ENCODE data around the gene RHOBTB3. TPM values are rescaled to one million over a fixed set of nuclear protein-coding genes. Genes with fewer than 3 reads are reported as not detected.

The RHOBTB3 gene
- total RNA-seq, 1 experiment from 2014 or later: 84.3 TPM

DNA sequence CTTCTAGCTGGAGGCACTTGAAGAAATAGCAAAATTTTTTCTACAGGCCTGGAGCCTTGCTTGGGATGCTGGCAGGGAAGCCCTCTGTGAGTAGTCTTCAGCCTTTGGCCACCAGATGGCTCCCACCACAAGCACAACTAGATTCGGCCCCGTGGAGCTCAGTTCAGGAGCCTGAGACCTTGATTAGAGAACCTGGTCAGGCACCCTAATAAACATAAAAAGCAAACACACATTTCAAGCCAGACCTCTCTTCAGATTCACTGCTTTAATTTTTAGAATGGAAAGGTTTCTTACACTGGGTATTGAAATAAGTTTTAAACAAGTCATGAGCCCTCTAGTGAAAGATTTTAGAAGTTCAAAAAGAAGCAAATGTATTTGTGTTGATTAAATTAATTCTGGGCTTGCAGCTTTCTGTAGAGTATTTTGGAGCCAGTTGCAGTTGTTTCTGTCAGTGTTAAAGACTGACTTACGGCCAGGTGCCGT is 50.0 kb downstream of the RHOBTB3 start:
- no peak overlapping the region for H3K4me3 ChIP-seq (replicated peaks in 1 of 2; ENCODE audit: low read depth in 1 of 2, low read length in 2 of 2)
- H3K9me2 ChIP-seq (ENCODE audit: insufficient read depth): no peaks in the 10 kb centered on the region
- ChIA-PET POLR2A (interaction anchor here (1.3 to 1.9 kb wide), 2 partner anchors 41 to 134 kb away, joined by 5 to 7 read pairs; partner anchors contain the start of genes GLRX and RFESD), RAD21 (ENCODE audit: low non-redundant PET in 1 of 2, low total read pairs in 2 of 2, uncharacterized antibody in 2 of 2, unreplicated experiment in 2 of 2) (interaction anchor here in 1 of 2 experiments (0.7 to 1.0 kb wide), 6 partner anchors 41 to 137 kb away, joined by 3 to 6 read pairs (median 4); partner anchors contain the start of genes GLRX and RFESD), CTCF (interaction anchor here (0.7 to 2.1 kb wide), 37 partner anchors 8 to 814 kb away, joined by 3 to 30 read pairs (median 4); partner anchors contain the start of genes GLRX and RFESD)
- no TSS peak for BruUV-seq (replicated peaks)
- ATAC-seq (peak; percentile 99), DNase-seq (ENCODE audit: low read depth, low spot score) (peak; percentile 62)
- no peak overlapping the region for H3K27ac ChIP-seq (ENCODE audit: low read depth, low read length)
- intact Hi-C loops (cut with micrococcal nuclease): loop anchor here (1.0 kb wide), 3 partner anchors 66 to 555 kb away; no protein-coding TSS in a partner anchor
- no peak overlapping the region for H3K9ac ChIP-seq (ENCODE audit: low read length)
- H3K4me2 ChIP-seq (ENCODE audit: low read length): no peak overlapping the region
- peaks cover 0 to 3% of the 10 kb centered on the region in 2 experiments; a peak in 1 of 4 replicates for H3K36me3 ChIP-seq (ENCODE audit: control insufficient read depth in 1 of 2, insufficient read depth in 2 of 2, low read length in 2 of 2)
- H4K20me1 ChIP-seq (ENCODE audit: insufficient read depth): no peaks in the 10 kb centered on the region
- no peaks in the 10 kb centered on the region for H3K79me2 ChIP-seq (ENCODE audit: insufficient read depth, low read length)
- TF ChIP-seq SRF (IDR thresholded peaks at IDR 0.05; ENCODE audit: low read depth) (no peak), EZH2 (IDR thresholded peaks at IDR 0.05) (no peak), EGR1 (IDR thresholded peaks at IDR 0.05; ENCODE audit: low read depth) (no peak), ZFX (IDR thresholded peaks at IDR 0.05) (no peak), TCF7L2 (IDR thresholded peaks at IDR 0.05; ENCODE audit: borderline replicate concordance, extremely low read depth, insufficient read depth, insufficient read length) (no peak), YY1 (IDR thresholded peaks at IDR 0.05; ENCODE audit: extremely low read depth, insufficient replicate concordance, low read depth, low read length) (peak; percentile 42), RAD21 (IDR thresholded peaks at IDR 0.05; ENCODE audit: low read depth) (peak; percentile 94)
- TF ChIP-seq, protein P1, sequence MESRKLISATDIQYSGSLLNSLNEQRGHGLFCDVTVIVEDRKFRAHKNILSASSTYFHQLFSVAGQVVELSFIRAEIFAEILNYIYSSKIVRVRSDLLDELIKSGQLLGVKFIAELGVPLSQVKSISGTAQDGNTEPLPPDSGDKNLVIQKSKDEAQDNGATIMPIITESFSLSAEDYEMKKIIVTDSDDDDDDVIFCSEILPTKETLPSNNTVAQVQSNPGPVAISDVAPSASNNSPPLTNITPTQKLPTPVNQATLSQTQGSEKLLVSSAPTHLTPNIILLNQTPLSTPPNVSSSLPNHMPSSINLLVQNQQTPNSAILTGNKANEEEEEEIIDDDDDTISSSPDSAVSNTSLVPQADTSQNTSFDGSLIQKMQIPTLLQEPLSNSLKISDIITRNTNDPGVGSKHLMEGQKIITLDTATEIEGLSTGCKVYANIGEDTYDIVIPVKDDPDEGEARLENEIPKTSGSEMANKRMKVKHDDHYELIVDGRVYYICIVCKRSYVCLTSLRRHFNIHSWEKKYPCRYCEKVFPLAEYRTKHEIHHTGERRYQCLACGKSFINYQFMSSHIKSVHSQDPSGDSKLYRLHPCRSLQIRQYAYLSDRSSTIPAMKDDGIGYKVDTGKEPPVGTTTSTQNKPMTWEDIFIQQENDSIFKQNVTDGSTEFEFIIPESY (IDR thresholded peaks at IDR 0.05; ENCODE audit: extremely low read depth, insufficient replicate concordance, low read length): no peak
- TF ChIP-seq, protein P2, sequence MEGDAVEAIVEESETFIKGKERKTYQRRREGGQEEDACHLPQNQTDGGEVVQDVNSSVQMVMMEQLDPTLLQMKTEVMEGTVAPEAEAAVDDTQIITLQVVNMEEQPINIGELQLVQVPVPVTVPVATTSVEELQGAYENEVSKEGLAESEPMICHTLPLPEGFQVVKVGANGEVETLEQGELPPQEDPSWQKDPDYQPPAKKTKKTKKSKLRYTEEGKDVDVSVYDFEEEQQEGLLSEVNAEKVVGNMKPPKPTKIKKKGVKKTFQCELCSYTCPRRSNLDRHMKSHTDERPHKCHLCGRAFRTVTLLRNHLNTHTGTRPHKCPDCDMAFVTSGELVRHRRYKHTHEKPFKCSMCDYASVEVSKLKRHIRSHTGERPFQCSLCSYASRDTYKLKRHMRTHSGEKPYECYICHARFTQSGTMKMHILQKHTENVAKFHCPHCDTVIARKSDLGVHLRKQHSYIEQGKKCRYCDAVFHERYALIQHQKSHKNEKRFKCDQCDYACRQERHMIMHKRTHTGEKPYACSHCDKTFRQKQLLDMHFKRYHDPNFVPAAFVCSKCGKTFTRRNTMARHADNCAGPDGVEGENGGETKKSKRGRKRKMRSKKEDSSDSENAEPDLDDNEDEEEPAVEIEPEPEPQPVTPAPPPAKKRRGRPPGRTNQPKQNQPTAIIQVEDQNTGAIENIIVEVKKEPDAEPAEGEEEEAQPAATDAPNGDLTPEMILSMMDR (IDR thresholded peaks at IDR 0.05 in 2 of 3, conservative IDR thresholded peaks at IDR 0.05 in 1 of 3; ENCODE audit: borderline replicate concordance in 1 of 3, insufficient read depth in 1 of 3, low read depth in 2 of 3, low read length in 2 of 3): peak; percentile 88 to 99 (median 95)
- no peak overlapping the region for H2AFZ ChIP-seq (ENCODE audit: low read depth, low read length, poor library complexity, severe bottlenecking)
- H3K9me3 ChIP-seq (ENCODE audit: control insufficient read depth in 1 of 2, insufficient read depth in 1 of 2, low read depth in 1 of 2, low read length in 2 of 2): no peaks in the 10 kb centered on the region
- no peaks in the 10 kb centered on the region for H3K4me1 ChIP-seq (ENCODE audit: control insufficient read depth in 1 of 2, insufficient read depth in 2 of 2, low read length in 2 of 2)
- no peaks in the 10 kb centered on the region for H3K27me3 ChIP-seq (ENCODE audit: insufficient read depth, low read length)
